ENCODE data around the gene BICRAL. TPM values are rescaled to one million over a fixed set of nuclear protein-coding genes. Genes with fewer than 3 reads are reported as not detected.

The BICRAL gene
- total RNA-seq, 1 experiment from 2014 or later, result 6.9 TPM

- CTCF ChIA-PET, result no interaction called here
- H3K9me3 ChIP-seq (ENCODE audit: low read depth, low read length, poor library complexity, severe bottlenecking), result no peaks in the 10 kb centered on the region
- H3K27ac ChIP-seq (ENCODE audit: low read depth, low read length, poor library complexity, severe bottlenecking), result peak overlapping the region; percentile 38
- no peaks in the 10 kb centered on the region for H3K27me3 ChIP-seq (replicated peaks; ENCODE audit: insufficient read depth, low read depth, low read length, poor library complexity)
- DNase-seq (ENCODE audit: low spot score), result no peak
- intact Hi-C loops (cut with micrococcal nuclease; ENCODE audit: unreplicated experiment), result no loop called here
- BruUV-seq (replicated peaks), result no TSS peak
- H3K36me3 ChIP-seq (ENCODE audit: insufficient read depth, low read length, poor library complexity, severe bottlenecking), result no peaks in the 10 kb centered on the region
- H3K4me3 ChIP-seq (ENCODE audit: low read depth, low read length, poor library complexity, severe bottlenecking), result no peak overlapping the region
- no peak for TF ChIP-seq EZH2 (IDR thresholded peaks at IDR 0.05; ENCODE audit: borderline replicate concordance, low read depth, low read length, poor library complexity, severe bottlenecking)
- TF ChIP-seq, protein P1, sequence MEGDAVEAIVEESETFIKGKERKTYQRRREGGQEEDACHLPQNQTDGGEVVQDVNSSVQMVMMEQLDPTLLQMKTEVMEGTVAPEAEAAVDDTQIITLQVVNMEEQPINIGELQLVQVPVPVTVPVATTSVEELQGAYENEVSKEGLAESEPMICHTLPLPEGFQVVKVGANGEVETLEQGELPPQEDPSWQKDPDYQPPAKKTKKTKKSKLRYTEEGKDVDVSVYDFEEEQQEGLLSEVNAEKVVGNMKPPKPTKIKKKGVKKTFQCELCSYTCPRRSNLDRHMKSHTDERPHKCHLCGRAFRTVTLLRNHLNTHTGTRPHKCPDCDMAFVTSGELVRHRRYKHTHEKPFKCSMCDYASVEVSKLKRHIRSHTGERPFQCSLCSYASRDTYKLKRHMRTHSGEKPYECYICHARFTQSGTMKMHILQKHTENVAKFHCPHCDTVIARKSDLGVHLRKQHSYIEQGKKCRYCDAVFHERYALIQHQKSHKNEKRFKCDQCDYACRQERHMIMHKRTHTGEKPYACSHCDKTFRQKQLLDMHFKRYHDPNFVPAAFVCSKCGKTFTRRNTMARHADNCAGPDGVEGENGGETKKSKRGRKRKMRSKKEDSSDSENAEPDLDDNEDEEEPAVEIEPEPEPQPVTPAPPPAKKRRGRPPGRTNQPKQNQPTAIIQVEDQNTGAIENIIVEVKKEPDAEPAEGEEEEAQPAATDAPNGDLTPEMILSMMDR (conservative IDR thresholded peaks at IDR 0.05; ENCODE audit: low read depth, low read length), result no peak
- H3K4me1 ChIP-seq (ENCODE audit: insufficient read depth, low read length, poor library complexity, severe bottlenecking), result peaks cover 46% of the 10 kb centered on the region
- POLR2A ChIA-PET (ENCODE audit: low non-redundant PET), result no interaction called here
These were observed 41.1 kb upstream of the BICRAL start for GRCh38 chr6:42740725-42741124.

- H3K9me3 ChIP-seq (ENCODE audit: low read depth, low read length, poor library complexity, severe bottlenecking), result no peaks in the 10 kb centered on the region
- no TSS peak for BruUV-seq (replicated peaks)
- no peaks in the 10 kb centered on the region for H3K36me3 ChIP-seq (ENCODE audit: insufficient read depth, low read length, poor library complexity, severe bottlenecking)
- TF ChIP-seq EZH2 (IDR thresholded peaks at IDR 0.05; ENCODE audit: borderline replicate concordance, low read depth, low read length, poor library complexity, severe bottlenecking), result no peak
- TF ChIP-seq, protein P1 (conservative IDR thresholded peaks at IDR 0.05; ENCODE audit: low read depth, low read length), result no peak
- peak overlapping the region; percentile 97 for H3K27ac ChIP-seq (ENCODE audit: low read depth, low read length, poor library complexity, severe bottlenecking)
- DNase-seq (ENCODE audit: low spot score), result peak; percentile 93
- H3K27me3 ChIP-seq (replicated peaks; ENCODE audit: insufficient read depth, low read depth, low read length, poor library complexity), result no peaks in the 10 kb centered on the region
- H3K4me1 ChIP-seq (ENCODE audit: insufficient read depth, low read length, poor library complexity, severe bottlenecking), result peaks cover 39% of the 10 kb centered on the region
- H3K4me3 ChIP-seq (ENCODE audit: low read depth, low read length, poor library complexity, severe bottlenecking), result peak overlapping the region; percentile 6
- ChIA-PET POLR2A (ENCODE audit: low non-redundant PET) (interaction anchor here (0.6 to 0.8 kb wide), 2 partner anchors 10 to 627 kb away, joined by 3 to 4 read pairs; partner anchors contain the start of gene ZNF318), CTCF (no interaction called here)
- intact Hi-C loops (cut with micrococcal nuclease; ENCODE audit: unreplicated experiment), result no loop called here
These were observed 39.5 kb upstream of the BICRAL start for GRCh38 chr6:42742116-42742894.

- TF ChIP-seq, protein P1 (conservative IDR thresholded peaks at IDR 0.05; ENCODE audit: low read depth, low read length), result peak; percentile 34; the same call in 1 of the 2 replicates
- TF ChIP-seq EZH2 (IDR thresholded peaks at IDR 0.05; ENCODE audit: borderline replicate concordance, low read depth, low read length, poor library complexity, severe bottlenecking), result no peak
- Histone ChIP-seq H3K27ac (ENCODE audit: low read depth, low read length, poor library complexity, severe bottlenecking) (peak overlapping the region; percentile 97), H3K4me1 (ENCODE audit: insufficient read depth, low read length, poor library complexity, severe bottlenecking) (peaks cover 48% of the 10 kb centered on the region), H3K36me3 (ENCODE audit: insufficient read depth, low read length, poor library complexity, severe bottlenecking) (no peaks in the 10 kb centered on the region), H3K27me3 (replicated peaks; ENCODE audit: insufficient read depth, low read depth, low read length, poor library complexity) (no peaks in the 10 kb centered on the region), H3K4me3 (ENCODE audit: low read depth, low read length, poor library complexity, severe bottlenecking) (peak overlapping the region; percentile 98), H3K9me3 (ENCODE audit: low read depth, low read length, poor library complexity, severe bottlenecking) (no peaks in the 10 kb centered on the region)
- POLR2A ChIA-PET (ENCODE audit: low non-redundant PET), result no interaction called here
- peak; percentile 45 for DNase-seq (ENCODE audit: low spot score)
- no TSS peak for BruUV-seq (replicated peaks)
- CTCF ChIA-PET, result no interaction called here
- intact Hi-C loops (cut with micrococcal nuclease; ENCODE audit: unreplicated experiment), result no loop called here
These were observed 37.4 kb upstream of the BICRAL start for GRCh38 chr6:42744351-42744893.

Measured in A673 (cell line).